K562 (cell line): ENCODE measurements around the gene PDZD2. TPM values are rescaled to one million over a fixed set of nuclear protein-coding genes. Genes with fewer than 3 reads are reported as not detected.

ENCODE experiments used
- BACH1 ChIP-seq: fragments of 200-800 bp; sonication (Bioruptor generic); IDR thresholded peaks from 2 replicates; pipeline ENCODE4 v1.6.1; 2016; ENCODE audit warnings: missing genetic modification characterization, missing compliant biosample characterization
- CHD1 ChIP-seq: fragments of 200-600 bp; sonication (generic); IDR thresholded peaks from one replicate; pipeline ENCODE4 v1.6.1; 2012; ENCODE audit warnings: mild to moderate bottlenecking, moderate library complexity, low read length, inconsistent platforms
- ELF2 ChIP-seq: fragments of 250-450 bp; sonication (Bioruptor Pico); IDR thresholded peaks from 2 replicates; pipeline ENCODE4 v1.5.0; 2021; ENCODE audit warnings: mild to moderate bottlenecking
- KDM4B ChIP-seq, 2 experiments: fragments of 450-650 bp in 1 of 2; sonication (generic) in 1 of 2; IDR thresholded peaks; 2 replicates each; pipeline ENCODE4 v1.6.1; 2016 to 2017; ENCODE audit warnings: borderline replicate concordance in 2 of 2, antibody characterized with exemption in 1 of 2, low read depth in 1 of 2, mild to moderate bottlenecking in 1 of 2
- MAFG ChIP-seq: fragments of 450-650 bp; conservative IDR thresholded peaks from 2 replicates; pipeline ENCODE4 v1.6.1; 2016; ENCODE audit warnings: missing genetic modification characterization, missing compliant biosample characterization
- TOE1 ChIP-seq, 2 experiments: fragments of 450-650 bp in 1 of 2; sonication (generic) in 1 of 2; formaldehyde crosslinking in 1 of 2; IDR thresholded peaks; 2 replicates each; pipeline versions ENCODE4 v1.7.1 to v1.8.0; 2016 to 2022; ENCODE audit warnings: borderline replicate concordance in 2 of 2, mild to moderate bottlenecking in 2 of 2, antibody characterized with exemption in 1 of 2, inconsistent platforms in 1 of 2, low read depth in 1 of 2, missing genetic modification reagents in 1 of 2, moderate library complexity in 1 of 2
- ZC3H11A ChIP-seq: IDR thresholded peaks from 2 replicates; pipeline ENCODE4 v1.6.1; 2012; ENCODE audit warnings: low read depth, low read length, improper control_type of control experiment
- ZNF644 ChIP-seq: fragments of 200-800 bp; sonication (Bioruptor generic); IDR thresholded peaks from 2 replicates; pipeline ENCODE4 v1.6.1; 2016; ENCODE audit warnings: low read depth, missing genetic modification characterization, missing compliant biosample characterization
- ZZZ3 ChIP-seq: fragments of 450-650 bp; IDR thresholded peaks from 2 replicates; pipeline ENCODE4 v1.6.1; 2016; ENCODE audit warnings: antibody characterized with exemption, mild to moderate bottlenecking, moderate library complexity
- polyA plus RNA-seq, 8 experiments: library from polyadenylated mRNA; depleted of rRNA in 4 of 8; stranded (reverse) in 5 of 8; unstranded in 3 of 8; fragments of >200 nt; fragmentation: Nextera tagmentation in 2 of 8; fragmentation: Illumina TruSeq in 1 of 8; extraction: Ambion mirVana in 2 of 8; extraction: Trizol in 1 of 8; gene quantifications; 2 replicates each; pipeline versions ENCODE4 v1.2.1 to v1.2.3, GENCODE V29; 2011 to 2014; ENCODE audit warnings: inconsistent platforms in 1 of 8, missing spikeins in 1 of 8
- total RNA-seq, 7 experiments: library from RNA; depleted of rRNA in 6 of 7; stranded (reverse); fragments of >200 nt in 6 of 7; fragmentation: Illumina TruSeq in 2 of 7; extraction: Trizol in 2 of 7; gene quantifications; 2 replicates each; pipeline versions ENCODE4 v1.2.1 to v1.2.3, GENCODE V29; 2011 to 2021; ENCODE audit warnings: low replicate concordance in 1 of 7
- TF ChIP-seq, protein P1 (sequence below): IDR thresholded peaks from 2 replicates; pipeline ENCODE4 v1.6.1; 2012; ENCODE audit warnings: low read depth, low read length, improper control_type of control experiment, borderline replicate concordance
- TF ChIP-seq, protein P2 (sequence below): sonication (generic); formaldehyde crosslinking; IDR thresholded peaks from 2 replicates; pipeline ENCODE4 v1.8.0; 2022; ENCODE audit warnings: missing genetic modification reagents, mild to moderate bottlenecking, borderline replicate concordance
- TF ChIP-seq, protein P3 (sequence below): fragments of 450-650 bp; IDR thresholded peaks from 2 replicates; pipeline ENCODE4 v1.6.1; 2017; ENCODE audit warnings: antibody characterized with exemption
- TF ChIP-seq, protein P4 (sequence below): IDR thresholded peaks from 3 replicates; pipeline ENCODE4 v1.6.1; 2011; ENCODE audit warnings: borderline replicate concordance, mild to moderate bottlenecking, moderate library complexity; ENCODE audit not compliant: insufficient read length; ENCODE audit errors: extremely low read depth

PDZD2 gene
- total and polyA plus RNA-seq, 9 of the 15 experiments (the other 6 are each of a cell fraction or from before 2014, with no cell fraction given): 0.02 to 0.08 (median 0.04) TPM; not detected in 6

DNA sequence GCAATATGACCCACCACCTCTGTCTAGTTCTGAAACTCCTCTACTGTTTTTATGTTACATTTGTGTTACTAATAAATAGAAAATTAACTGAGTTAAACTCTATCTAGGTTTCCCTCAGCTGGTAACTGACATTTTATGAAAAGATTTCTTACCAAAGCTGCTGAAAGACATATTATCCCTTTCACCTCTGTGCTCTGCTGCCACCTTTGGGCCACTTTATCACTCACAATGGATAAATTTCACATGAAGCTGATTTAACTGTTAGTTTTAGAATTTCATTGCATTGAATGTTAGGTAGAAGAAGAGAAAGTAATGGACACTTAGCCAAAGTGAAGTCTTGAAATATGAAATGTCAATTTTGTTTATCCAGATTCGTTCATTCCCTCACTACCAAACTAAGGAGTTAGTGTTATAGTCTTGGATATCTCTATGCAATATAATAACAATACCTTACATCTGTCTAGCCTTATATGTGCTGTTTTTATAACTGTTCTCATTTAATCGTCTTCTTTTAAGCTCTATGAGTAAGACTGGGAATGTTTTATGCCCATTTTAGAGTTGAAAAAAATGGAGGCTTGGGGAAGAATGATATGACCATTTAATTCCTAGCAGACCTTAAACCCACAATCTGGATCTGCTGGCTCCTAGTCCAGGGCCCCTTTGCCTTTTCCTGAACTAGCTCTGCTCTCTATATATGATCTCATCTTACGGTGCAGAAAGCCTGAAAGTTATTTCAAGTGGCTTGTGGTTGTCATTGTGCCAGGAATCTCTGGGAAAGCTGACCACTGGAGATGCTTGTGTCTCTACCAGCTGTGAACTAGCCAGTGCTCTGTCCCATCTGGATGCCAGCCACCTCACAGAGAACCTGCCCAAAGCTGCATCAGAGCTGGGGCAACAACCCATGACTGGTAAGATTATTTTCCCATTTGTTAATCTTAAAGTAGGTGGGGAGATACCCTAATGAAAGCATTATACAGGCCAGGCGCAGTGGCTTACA, 438.1 kb downstream of the PDZD2 start (continued):
- TF ChIP-seq, protein P1, sequence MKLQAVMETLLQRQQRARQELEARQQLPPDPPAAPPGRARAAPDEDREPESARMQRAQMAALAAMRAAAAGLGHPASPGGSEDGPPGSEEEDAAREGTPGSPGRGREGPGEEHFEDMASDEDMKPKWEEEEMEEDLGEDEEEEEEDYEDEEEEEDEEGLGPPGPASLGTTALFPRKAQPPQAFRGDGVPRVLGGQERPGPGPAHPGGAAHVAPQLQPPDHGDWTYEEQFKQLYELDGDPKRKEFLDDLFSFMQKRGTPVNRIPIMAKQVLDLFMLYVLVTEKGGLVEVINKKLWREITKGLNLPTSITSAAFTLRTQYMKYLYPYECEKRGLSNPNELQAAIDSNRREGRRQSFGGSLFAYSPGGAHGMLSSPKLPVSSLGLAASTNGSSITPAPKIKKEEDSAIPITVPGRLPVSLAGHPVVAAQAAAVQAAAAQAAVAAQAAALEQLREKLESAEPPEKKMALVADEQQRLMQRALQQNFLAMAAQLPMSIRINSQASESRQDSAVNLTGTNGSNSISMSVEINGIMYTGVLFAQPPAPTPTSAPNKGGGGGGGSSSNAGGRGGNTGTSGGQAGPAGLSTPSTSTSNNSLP: peak; percentile 64; the same call in 1 of the 2 replicates
- TF ChIP-seq TOE1 (IDR thresholded peaks at IDR 0.05; ENCODE audit: borderline replicate concordance) (no peak), TOE1 (CRISPR knock-in tag; IDR thresholded peaks at IDR 0.05; ENCODE audit: borderline replicate concordance, low read depth) (no peak), ZNF644 (no peak), CHD1 (no peak), MAFG (tag) (no peak), BACH1 (tag) (no peak), ELF2 (no peak), ZC3H11A (no peak), ZZZ3 (no peak), KDM4B (IDR thresholded peaks at IDR 0.05; ENCODE audit: borderline replicate concordance in 2 of 2, low read depth in 1 of 2) (no peak)
- TF ChIP-seq, protein P2, sequence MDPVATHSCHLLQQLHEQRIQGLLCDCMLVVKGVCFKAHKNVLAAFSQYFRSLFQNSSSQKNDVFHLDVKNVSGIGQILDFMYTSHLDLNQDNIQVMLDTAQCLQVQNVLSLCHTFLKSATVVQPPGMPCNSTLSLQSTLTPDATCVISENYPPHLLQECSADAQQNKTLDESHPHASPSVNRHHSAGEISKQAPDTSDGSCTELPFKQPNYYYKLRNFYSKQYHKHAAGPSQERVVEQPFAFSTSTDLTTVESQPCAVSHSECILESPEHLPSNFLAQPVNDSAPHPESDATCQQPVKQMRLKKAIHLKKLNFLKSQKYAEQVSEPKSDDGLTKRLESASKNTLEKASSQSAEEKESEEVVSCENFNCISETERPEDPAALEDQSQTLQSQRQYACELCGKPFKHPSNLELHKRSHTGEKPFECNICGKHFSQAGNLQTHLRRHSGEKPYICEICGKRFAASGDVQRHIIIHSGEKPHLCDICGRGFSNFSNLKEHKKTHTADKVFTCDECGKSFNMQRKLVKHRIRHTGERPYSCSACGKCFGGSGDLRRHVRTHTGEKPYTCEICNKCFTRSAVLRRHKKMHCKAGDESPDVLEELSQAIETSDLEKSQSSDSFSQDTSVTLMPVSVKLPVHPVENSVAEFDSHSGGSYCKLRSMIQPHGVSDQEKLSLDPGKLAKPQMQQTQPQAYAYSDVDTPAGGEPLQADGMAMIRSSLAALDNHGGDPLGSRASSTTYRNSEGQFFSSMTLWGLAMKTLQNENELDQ: no peak
- TF ChIP-seq, protein P3, sequence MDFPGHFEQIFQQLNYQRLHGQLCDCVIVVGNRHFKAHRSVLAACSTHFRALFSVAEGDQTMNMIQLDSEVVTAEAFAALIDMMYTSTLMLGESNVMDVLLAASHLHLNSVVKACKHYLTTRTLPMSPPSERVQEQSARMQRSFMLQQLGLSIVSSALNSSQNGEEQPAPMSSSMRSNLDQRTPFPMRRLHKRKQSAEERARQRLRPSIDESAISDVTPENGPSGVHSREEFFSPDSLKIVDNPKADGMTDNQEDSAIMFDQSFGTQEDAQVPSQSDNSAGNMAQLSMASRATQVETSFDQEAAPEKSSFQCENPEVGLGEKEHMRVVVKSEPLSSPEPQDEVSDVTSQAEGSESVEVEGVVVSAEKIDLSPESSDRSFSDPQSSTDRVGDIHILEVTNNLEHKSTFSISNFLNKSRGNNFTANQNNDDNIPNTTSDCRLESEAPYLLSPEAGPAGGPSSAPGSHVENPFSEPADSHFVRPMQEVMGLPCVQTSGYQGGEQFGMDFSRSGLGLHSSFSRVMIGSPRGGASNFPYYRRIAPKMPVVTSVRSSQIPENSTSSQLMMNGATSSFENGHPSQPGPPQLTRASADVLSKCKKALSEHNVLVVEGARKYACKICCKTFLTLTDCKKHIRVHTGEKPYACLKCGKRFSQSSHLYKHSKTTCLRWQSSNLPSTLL: no peak
- TF ChIP-seq, protein P4, sequence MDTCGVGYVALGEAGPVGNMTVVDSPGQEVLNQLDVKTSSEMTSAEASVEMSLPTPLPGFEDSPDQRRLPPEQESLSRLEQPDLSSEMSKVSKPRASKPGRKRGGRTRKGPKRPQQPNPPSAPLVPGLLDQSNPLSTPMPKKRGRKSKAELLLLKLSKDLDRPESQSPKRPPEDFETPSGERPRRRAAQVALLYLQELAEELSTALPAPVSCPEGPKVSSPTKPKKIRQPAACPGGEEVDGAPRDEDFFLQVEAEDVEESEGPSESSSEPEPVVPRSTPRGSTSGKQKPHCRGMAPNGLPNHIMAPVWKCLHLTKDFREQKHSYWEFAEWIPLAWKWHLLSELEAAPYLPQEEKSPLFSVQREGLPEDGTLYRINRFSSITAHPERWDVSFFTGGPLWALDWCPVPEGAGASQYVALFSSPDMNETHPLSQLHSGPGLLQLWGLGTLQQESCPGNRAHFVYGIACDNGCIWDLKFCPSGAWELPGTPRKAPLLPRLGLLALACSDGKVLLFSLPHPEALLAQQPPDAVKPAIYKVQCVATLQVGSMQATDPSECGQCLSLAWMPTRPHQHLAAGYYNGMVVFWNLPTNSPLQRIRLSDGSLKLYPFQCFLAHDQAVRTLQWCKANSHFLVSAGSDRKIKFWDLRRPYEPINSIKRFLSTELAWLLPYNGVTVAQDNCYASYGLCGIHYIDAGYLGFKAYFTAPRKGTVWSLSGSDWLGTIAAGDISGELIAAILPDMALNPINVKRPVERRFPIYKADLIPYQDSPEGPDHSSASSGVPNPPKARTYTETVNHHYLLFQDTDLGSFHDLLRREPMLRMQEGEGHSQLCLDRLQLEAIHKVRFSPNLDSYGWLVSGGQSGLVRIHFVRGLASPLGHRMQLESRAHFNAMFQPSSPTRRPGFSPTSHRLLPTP: no peak
